Breast epithelium (tissue), 4 donors: ENCODE data around the gene FAM47B. TPM values are rescaled to one million over a fixed set of nuclear protein-coding genes. Genes with fewer than 3 reads are reported as not detected.

ENCODE experiments used
- DNase-seq, 2 donors: peaks; one replicate each; pipeline ENCODE4 v3.0.0-alpha.2; 2019; ENCODE audit warnings: low spot score in 2 of 2
- H3K27ac ChIP-seq, 2 donors: fragments of 200-600 bp; sonication (generic) in 1 of 2; one replicate each; pipeline ENCODE4 v1.5.1; 2016 to 2019; ENCODE audit warnings: mild to moderate bottlenecking in 1 of 2
- H3K27me3 ChIP-seq, 2 donors: fragments of 200-600 bp; sonication (generic) in 1 of 2; one replicate each; pipeline versions ENCODE4 v1.5.1 to v1.6.0; 2017 to 2019; ENCODE audit warnings: control low read depth in 1 of 2, mild to moderate bottlenecking in 1 of 2
- H3K36me3 ChIP-seq: fragments of 200-600 bp; one replicate; pipeline ENCODE4 v1.5.1; 2019
- H3K4me1 ChIP-seq, 2 donors: fragments of 200-600 bp; sonication (generic); one replicate each; pipeline ENCODE4 v1.5.1; 2016 to 2019; ENCODE audit warnings: control low read depth in 1 of 2
- H3K4me3 ChIP-seq, 3 donors: fragments of 200-600 bp; sonication (generic); 1 replicate in 2 of 3; 2 replicates in 1 of 3; pipeline ENCODE4 v1.5.1; 2016 to 2019; ENCODE audit warnings: mild to moderate bottlenecking in 3 of 3, moderate library complexity in 2 of 3
- H3K9me3 ChIP-seq, 2 donors: fragments of 200-600 bp; sonication (generic) in 1 of 2; one replicate each; pipeline ENCODE4 v1.5.1; 2016 to 2019; ENCODE audit warnings: control low read depth in 1 of 2
- POLR2A ChIP-seq: fragments of 450-650 bp; IDR thresholded peaks from one replicate; pipeline ENCODE4 v1.6.1; 2016; ENCODE audit warnings: antibody characterized with exemption, mild to moderate bottlenecking, moderate library complexity
- POLR2AphosphoS5 ChIP-seq, 3 donors: sonication (generic); formaldehyde crosslinking; IDR thresholded peaks; one replicate each; pipeline ENCODE4 v1.6.1; 2017; ENCODE audit warnings: antibody characterized with exemption in 3 of 3
- intact Hi-C: fragments of 100-400 bp; cut with DNase I; formaldehyde crosslinking; loops from one replicate; pipeline ENCODE4 v1.15.1; 2023; ENCODE audit warnings: low total_unique reads
- total RNA-seq, 3 donors: library from RNA; depleted of rRNA; stranded (reverse); fragments of >200 nt; gene quantifications; one replicate each; pipeline ENCODE4 v1.1.0, GENCODE V29; 2016
- TF ChIP-seq, protein P1 (sequence below), 3 donors: fragments of 450-650 bp; IDR thresholded peaks; one replicate each; pipeline ENCODE4 v1.5.1; 2016 to 2017; ENCODE audit warnings: antibody characterized with exemption in 3 of 3, mild to moderate bottlenecking in 3 of 3, moderate library complexity in 3 of 3

The FAM47B gene
- total RNA-seq, 3 donors from 2014 or later = not detected

DNA sequence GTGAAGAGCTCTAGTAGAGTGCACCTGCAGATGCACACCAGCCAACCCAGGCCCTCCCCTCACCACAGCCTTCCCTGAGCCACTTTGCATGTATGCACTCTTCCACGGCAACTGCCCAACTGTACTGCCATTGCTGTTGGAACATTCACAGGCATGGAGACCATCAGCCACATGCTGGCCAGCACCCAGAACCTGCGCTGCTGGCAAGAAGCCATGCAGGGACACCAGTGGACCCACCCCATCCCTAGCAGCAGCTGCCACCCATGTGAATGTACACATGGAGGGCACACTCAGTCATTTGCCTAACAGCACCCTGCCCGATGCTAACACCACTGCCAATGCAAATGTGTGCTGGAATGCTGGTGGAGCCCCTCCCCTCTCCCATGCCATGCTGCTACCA lies 35.6 kb downstream of the FAM47B start:
- DNase-seq = no peak

DNA sequence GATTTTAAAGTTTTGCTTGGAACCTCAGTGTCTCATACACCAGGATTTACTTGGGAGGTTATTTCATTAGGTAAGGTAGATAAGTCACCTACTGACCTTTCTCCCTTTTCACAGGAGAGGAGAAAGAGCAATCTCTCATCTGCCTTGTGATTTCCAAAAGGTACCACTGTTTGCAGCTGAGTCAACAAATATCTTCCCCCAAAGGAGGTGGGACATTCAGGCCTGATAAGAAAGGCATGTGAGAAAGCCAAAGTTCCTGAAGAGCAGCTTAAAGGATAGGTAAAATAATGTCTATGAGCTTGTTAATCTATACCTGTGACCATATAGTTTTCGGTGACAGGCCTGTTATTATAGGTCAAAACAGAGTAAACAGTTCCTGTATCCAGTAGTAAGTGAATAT lies 45.0 kb downstream of the FAM47B start:
- no peak overlapping the region for H3K27ac ChIP-seq
- intact Hi-C loops = no loop called here
- no peaks in the 10 kb centered on the region for H3K36me3 ChIP-seq
- H3K4me3 ChIP-seq = no peak overlapping the region
- TF ChIP-seq, protein P1, sequence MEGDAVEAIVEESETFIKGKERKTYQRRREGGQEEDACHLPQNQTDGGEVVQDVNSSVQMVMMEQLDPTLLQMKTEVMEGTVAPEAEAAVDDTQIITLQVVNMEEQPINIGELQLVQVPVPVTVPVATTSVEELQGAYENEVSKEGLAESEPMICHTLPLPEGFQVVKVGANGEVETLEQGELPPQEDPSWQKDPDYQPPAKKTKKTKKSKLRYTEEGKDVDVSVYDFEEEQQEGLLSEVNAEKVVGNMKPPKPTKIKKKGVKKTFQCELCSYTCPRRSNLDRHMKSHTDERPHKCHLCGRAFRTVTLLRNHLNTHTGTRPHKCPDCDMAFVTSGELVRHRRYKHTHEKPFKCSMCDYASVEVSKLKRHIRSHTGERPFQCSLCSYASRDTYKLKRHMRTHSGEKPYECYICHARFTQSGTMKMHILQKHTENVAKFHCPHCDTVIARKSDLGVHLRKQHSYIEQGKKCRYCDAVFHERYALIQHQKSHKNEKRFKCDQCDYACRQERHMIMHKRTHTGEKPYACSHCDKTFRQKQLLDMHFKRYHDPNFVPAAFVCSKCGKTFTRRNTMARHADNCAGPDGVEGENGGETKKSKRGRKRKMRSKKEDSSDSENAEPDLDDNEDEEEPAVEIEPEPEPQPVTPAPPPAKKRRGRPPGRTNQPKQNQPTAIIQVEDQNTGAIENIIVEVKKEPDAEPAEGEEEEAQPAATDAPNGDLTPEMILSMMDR (IDR thresholded peaks at IDR 0.05) = no peak
- TF ChIP-seq POLR2AphosphoS5 (IDR thresholded peaks at IDR 0.05) = no peak
- TF ChIP-seq POLR2A = no peak
- H3K27me3 ChIP-seq = peaks cover 0 to 14% of the 10 kb centered on the region in 2 donors
- no peak for DNase-seq
- H3K4me1 ChIP-seq = no peaks in the 10 kb centered on the region
- H3K9me3 ChIP-seq = peaks cover 0 to 3% of the 10 kb centered on the region in 2 donors

More for the DNA sequence above, 35.6 kb downstream of the FAM47B start:
- TF ChIP-seq, protein P1 (IDR thresholded peaks at IDR 0.05) = no peak
- TF ChIP-seq POLR2AphosphoS5 (IDR thresholded peaks at IDR 0.05) (no peak), POLR2A (no peak)
- intact Hi-C loops = no loop called here
- H3K27me3 ChIP-seq = peaks cover 0 to 33% of the 10 kb centered on the region in 2 donors
- no peak overlapping the region for H3K27ac ChIP-seq
- no peaks in the 10 kb centered on the region for H3K4me1 ChIP-seq
- H3K36me3 ChIP-seq = no peaks in the 10 kb centered on the region
- H3K4me3 ChIP-seq = no peak overlapping the region
- peaks cover 0 to 14% of the 10 kb centered on the region in 2 donors for H3K9me3 ChIP-seq
